Measurements from ENCODE around the gene SLAIN1.
"Not testable (repeated sequence)": the region's sequence is repeated elsewhere in the genome, so short reads cannot be mapped to it uniquely, and the experiment has no call there.

Gene SLAIN1

GRCh38 chr13:77697217-77698103 is at the start of gene SLAIN1:
Gene SLAIN1, plus strand, starts transcription at chr13:77697687. Its CDS starts 227 bp downstream, at chr13:77697914.
- peak; percentile 64 to 73 (median 64) for DNase-seq (ENCODE audit: low read depth in 3 of 3)

- no peak for DNase-seq (ENCODE audit: low read depth in 3 of 3)
Observed at GRCh38 chr13:77650409-77650808, 47.1 kb upstream of the SLAIN1 start.

- no peak for DNase-seq (ENCODE audit: low read depth in 3 of 3)
Observed at GRCh38 chr13:77653301-77653700, 44.2 kb upstream of the SLAIN1 start.

- DNase-seq (ENCODE audit: low read depth in 3 of 3), result not testable (repeated sequence)
Observed at GRCh38 chr13:77660016-77660415, 37.5 kb upstream of the SLAIN1 start.

- no peak for DNase-seq (ENCODE audit: low read depth in 3 of 3)
Observed at GRCh38 chr13:77660841-77661250, 36.6 kb upstream of the SLAIN1 start.

GRCh38 chr13:77662301-77662700 is 35.2 kb upstream of the SLAIN1 start:
- DNase-seq (ENCODE audit: low read depth in 3 of 3), result not testable (repeated sequence)

- DNase-seq (ENCODE audit: low read depth in 3 of 3), result not testable (repeated sequence)
Observed at GRCh38 chr13:77662831-77663230, 34.7 kb upstream of the SLAIN1 start.

- no peak for DNase-seq (ENCODE audit: low read depth in 3 of 3)
Observed at GRCh38 chr13:77674852-77675251, 22.6 kb upstream of the SLAIN1 start.

GRCh38 chr13:77678691-77679235 is 18.7 kb upstream of the SLAIN1 start:
- DNase-seq (ENCODE audit: low read depth in 3 of 3), result no peak

GRCh38 chr13:77687799-77688198 is 9.7 kb upstream of the SLAIN1 start:
- no peak for DNase-seq (ENCODE audit: low read depth in 3 of 3)

GRCh38 chr13:77691871-77692270 is 5.6 kb upstream of the SLAIN1 start:
- no peak for DNase-seq (ENCODE audit: low read depth in 3 of 3)

- no peak for DNase-seq (ENCODE audit: low read depth in 3 of 3)
Observed at GRCh38 chr13:77692746-77693448, 4.6 kb upstream of the SLAIN1 start.

GRCh38 chr13:77693449-77693940 is 4.0 kb upstream of the SLAIN1 start:
- no peak for DNase-seq (ENCODE audit: low read depth in 3 of 3)

GRCh38 chr13:77696006-77696878 is 1.2 kb upstream of the SLAIN1 start:
- no peak for DNase-seq (ENCODE audit: low read depth in 3 of 3)

- DNase-seq (ENCODE audit: low read depth in 3 of 3), result no peak
Observed at GRCh38 chr13:77696879-77697216, 639 bp upstream of the SLAIN1 start.

- peak in 2 of 3 experiments; percentile 6 to 33 for DNase-seq (ENCODE audit: low read depth in 3 of 3)
Observed at GRCh38 chr13:77698201-77699058, 943 bp downstream of the SLAIN1 start.

- DNase-seq (ENCODE audit: low read depth in 3 of 3), result no peak
Observed at GRCh38 chr13:77699059-77699680, 1.7 kb downstream of the SLAIN1 start.

GRCh38 chr13:77701305-77701704 is 3.8 kb downstream of the SLAIN1 start:
- no peak for DNase-seq (ENCODE audit: low read depth in 3 of 3)

GRCh38 chr13:77702366-77702765 is 4.9 kb downstream of the SLAIN1 start:
- DNase-seq (ENCODE audit: low read depth in 3 of 3), result no peak

GRCh38 chr13:77703408-77703807 is 5.9 kb downstream of the SLAIN1 start:
- no peak for DNase-seq (ENCODE audit: low read depth in 3 of 3)
